WI38 (cell line): ENCODE results near the gene MAMDC4.

Experiments
- H3K4me3 ChIP-seq: 2 replicates; pipeline ENCODE4 v1.5.1; 2011; ENCODE audit warnings: low read depth, mild to moderate bottlenecking, control low read depth, low read length
- TF ChIP-seq, protein P1 (sequence below): IDR thresholded peaks from 2 replicates; pipeline ENCODE4 v1.5.1; 2012; ENCODE audit warnings: low read depth, mild to moderate bottlenecking, control low read depth, low read length

The MAMDC4 gene

DNA sequence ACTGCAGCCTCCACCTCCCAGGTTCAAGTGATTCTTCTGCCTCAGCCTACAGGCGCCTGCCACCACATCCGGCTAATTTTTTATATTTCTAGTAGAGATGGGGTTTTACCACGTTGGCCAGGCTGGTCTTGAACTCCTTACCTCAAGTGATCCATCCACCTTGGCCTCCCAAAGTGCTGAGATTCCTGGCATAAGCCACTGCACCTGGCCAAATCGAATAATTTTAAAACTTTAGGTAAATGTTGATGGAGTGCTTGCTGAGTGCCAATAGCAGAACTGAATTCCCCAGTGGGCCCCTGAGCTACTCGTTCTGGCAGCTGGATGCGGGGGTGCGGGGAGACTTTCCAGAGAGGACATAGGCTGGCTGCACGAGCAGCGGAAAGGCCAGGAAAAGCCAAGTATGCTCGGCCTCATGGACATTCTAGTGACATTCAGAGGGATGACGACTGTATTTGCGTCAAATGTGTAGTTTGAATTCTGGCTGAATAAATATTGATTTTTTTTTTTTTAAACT, 51.0 kb downstream of the MAMDC4 start:
- H3K4me3 ChIP-seq, result no peak overlapping the region
- TF ChIP-seq, protein P1, sequence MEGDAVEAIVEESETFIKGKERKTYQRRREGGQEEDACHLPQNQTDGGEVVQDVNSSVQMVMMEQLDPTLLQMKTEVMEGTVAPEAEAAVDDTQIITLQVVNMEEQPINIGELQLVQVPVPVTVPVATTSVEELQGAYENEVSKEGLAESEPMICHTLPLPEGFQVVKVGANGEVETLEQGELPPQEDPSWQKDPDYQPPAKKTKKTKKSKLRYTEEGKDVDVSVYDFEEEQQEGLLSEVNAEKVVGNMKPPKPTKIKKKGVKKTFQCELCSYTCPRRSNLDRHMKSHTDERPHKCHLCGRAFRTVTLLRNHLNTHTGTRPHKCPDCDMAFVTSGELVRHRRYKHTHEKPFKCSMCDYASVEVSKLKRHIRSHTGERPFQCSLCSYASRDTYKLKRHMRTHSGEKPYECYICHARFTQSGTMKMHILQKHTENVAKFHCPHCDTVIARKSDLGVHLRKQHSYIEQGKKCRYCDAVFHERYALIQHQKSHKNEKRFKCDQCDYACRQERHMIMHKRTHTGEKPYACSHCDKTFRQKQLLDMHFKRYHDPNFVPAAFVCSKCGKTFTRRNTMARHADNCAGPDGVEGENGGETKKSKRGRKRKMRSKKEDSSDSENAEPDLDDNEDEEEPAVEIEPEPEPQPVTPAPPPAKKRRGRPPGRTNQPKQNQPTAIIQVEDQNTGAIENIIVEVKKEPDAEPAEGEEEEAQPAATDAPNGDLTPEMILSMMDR, result no peak

DNA sequence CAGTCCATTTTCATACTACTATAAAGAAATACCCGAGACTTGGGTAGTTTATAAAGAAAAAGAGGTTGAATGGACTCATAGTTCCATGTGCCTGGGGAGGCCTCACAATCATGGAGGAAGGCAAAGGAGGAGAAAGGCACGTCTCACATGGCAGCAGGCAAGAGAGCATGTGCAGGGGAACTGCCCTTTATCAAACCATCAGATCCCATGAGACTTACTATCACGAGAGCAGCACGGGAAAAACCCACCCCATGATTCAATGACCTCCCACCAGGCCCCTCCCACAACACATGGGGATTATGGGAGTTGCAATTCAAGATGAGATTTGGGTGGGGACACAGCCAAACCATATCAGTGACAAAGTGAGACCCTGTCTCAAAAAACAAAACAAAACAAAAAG, 54.1 kb downstream of the MAMDC4 start:
- no peak overlapping the region for H3K4me3 ChIP-seq
- TF ChIP-seq, protein P1, result no peak

DNA sequence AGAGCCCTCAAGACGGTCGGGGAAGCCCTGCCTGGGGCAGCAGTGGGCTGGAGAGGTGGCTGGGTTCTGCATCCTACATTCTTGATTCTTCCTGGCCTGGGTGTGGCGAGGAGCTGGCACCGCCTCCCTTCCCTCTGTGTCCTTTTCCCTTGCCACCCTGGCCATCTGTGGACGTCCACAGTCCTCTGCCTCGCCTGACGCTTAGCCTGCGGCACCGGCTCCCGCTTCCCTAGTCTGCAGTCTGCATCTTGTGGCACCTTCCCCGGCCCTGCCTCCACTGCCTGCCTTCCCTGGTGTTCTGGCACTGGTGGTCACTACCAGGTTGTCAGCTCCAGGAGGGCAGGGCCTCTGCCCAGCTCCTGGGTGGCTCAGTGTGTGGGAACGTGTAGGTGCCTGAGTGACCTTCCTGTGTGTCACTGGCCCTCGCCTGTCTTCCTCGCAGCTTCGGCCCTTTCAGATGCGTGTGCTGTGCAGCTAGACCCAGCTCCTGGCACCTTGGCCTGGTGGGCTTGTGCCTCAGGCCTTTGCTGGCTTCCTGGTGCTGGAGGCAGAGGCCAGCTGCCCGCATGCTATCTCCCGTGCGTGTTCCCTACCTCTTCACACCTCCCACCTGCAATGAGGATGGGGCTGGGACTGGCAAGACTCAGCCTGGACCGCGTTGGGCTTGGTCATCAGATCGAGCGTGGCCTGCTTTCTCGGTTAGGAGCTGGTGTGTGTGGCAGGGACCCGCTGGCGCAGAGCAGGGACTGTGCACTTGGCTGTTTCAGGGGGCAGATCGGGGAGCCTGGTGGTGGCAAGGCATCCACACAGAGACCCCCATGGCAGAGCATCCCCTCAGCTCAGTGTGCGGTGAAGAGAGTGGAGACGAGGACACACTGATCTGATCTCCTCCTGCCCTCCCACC, 55.1 kb downstream of the MAMDC4 start:
- H3K4me3 ChIP-seq, result no peak overlapping the region
- TF ChIP-seq, protein P1, result no peak
